GM23248 (cell line): ENCODE results near the gene ENTHD1. TPM values are rescaled to one million over a fixed set of nuclear protein-coding genes. Genes with fewer than 3 reads are reported as not detected.

ENCODE experiments used
- DNase-seq: peaks from one replicate; pipeline ENCODE4 v3.0.0-alpha.2; 2015
- H2AFZ ChIP-seq: fragments of 200-600 bp; sonication (generic); 2 replicates; pipeline ENCODE4 v1.6.1; 2016; ENCODE audit warnings: antibody characterized with exemption
- H3F3A ChIP-seq: fragments of 200-600 bp; sonication (generic); 2 replicates; pipeline ENCODE4 v1.6.1; 2016; ENCODE audit warnings: mild to moderate bottlenecking, antibody characterized with exemption, mixed run types; ENCODE audit not compliant: insufficient read depth
- H3K27ac ChIP-seq: fragments of 200-600 bp; sonication (generic); 2 replicates; pipeline ENCODE4 v1.5.1; 2016; ENCODE audit warnings: mild to moderate bottlenecking
- H3K27me3 ChIP-seq: fragments of 200-600 bp; sonication (generic); replicated peaks from 2 replicates; pipeline ENCODE4 v1.6.1; 2016; ENCODE audit warnings: mild to moderate bottlenecking; ENCODE audit not compliant: insufficient read depth
- H3K36me3 ChIP-seq: fragments of 200-600 bp; sonication (generic); 2 replicates; pipeline ENCODE4 v1.6.1; 2016; ENCODE audit warnings: low read depth, mild to moderate bottlenecking
- H3K4me1 ChIP-seq: fragments of 200-600 bp; sonication (generic); 2 replicates; pipeline ENCODE4 v1.6.1; 2016; ENCODE audit warnings: mild to moderate bottlenecking; ENCODE audit not compliant: insufficient read depth
- H3K4me2 ChIP-seq: fragments of 200-600 bp; sonication (generic); one replicate; pipeline ENCODE4 v1.6.1; 2016; ENCODE audit warnings: mild to moderate bottlenecking; ENCODE audit not compliant: unreplicated experiment
- H3K4me3 ChIP-seq: fragments of 200-600 bp; sonication (generic); 2 replicates; pipeline ENCODE4 v1.5.1; 2016; ENCODE audit warnings: mild to moderate bottlenecking
- H3K79me2 ChIP-seq: fragments of 200-600 bp; sonication (generic); 2 replicates; pipeline ENCODE4 v1.6.1; 2016; ENCODE audit warnings: mild to moderate bottlenecking; ENCODE audit not compliant: insufficient read depth
- H3K9ac ChIP-seq: fragments of 200-600 bp; sonication (generic); 2 replicates; pipeline ENCODE4 v1.6.1; 2016; ENCODE audit warnings: mild to moderate bottlenecking
- H3K9me2 ChIP-seq: fragments of 200-600 bp; sonication (generic); 2 replicates; pipeline ENCODE4 v1.6.1; 2016; ENCODE audit warnings: mixed run types, mild to moderate bottlenecking, moderate library complexity; ENCODE audit not compliant: insufficient read depth
- H3K9me3 ChIP-seq: fragments of 200-600 bp; sonication (generic); one replicate; pipeline ENCODE4 v1.6.1; 2017; ENCODE audit warnings: low read depth
- H4K20me1 ChIP-seq: fragments of 200-600 bp; sonication (generic); 2 replicates; pipeline ENCODE4 v1.6.0; 2016; ENCODE audit not compliant: insufficient read depth
- EZH2 ChIP-seq: fragments of 200-600 bp; sonication (generic); IDR thresholded peaks from 2 replicates; pipeline ENCODE4 v1.6.1; 2018; ENCODE audit warnings: antibody characterized with exemption, mild to moderate bottlenecking; ENCODE audit not compliant: insufficient read depth, poor library complexity, severe bottlenecking
- EZH2phosphoT487 ChIP-seq: fragments of 200-600 bp; sonication (generic); IDR thresholded peaks from 2 replicates; pipeline ENCODE4 v1.6.1; 2018; ENCODE audit warnings: antibody characterized with exemption, moderate library complexity, mild to moderate bottlenecking, low read depth; ENCODE audit not compliant: insufficient read depth
- WGBS, 2 experiments: methylation state at CpG; one replicate each; pipeline ENCODE4 v1.1.6; 2015 to 2017; ENCODE audit warnings: low lambda C conversion rate in 2 of 2, low coverage in 1 of 2; ENCODE audit errors: missing lambda C conversion rate in 2 of 2; 5-methylcytosine and 5-hydroxymethylcytosine counted together
- in situ Hi-C: fragments of 300-500 bp; cut with MboI; formaldehyde crosslinking; loops from 2 replicates; pipeline ENCODE4 v1.15.0; 2020
- polyA plus RNA-seq: library from polyadenylated mRNA; unstranded; fragments of >200 nt; fragmentation: Nextera tagmentation; extraction: Ambion mirVana; gene quantifications from 2 replicates; pipeline ENCODE4 v1.2.1, GENCODE V29; 2016
- total RNA-seq: library from RNA; depleted of rRNA; stranded (reverse); fragments of >200 nt; shearing (Covaris generic); gene quantifications from 2 replicates; pipeline ENCODE4 v1.2.3, GENCODE V29; 2014

Gene ENTHD1
- total and polyA plus RNA-seq, 2 experiments from 2014 or later = not detected

- no peak overlapping the region for H3K9ac ChIP-seq
- TF ChIP-seq EZH2phosphoT487 = no peak
- no peak for TF ChIP-seq EZH2
- in situ Hi-C loops = no loop called here
- no peaks in the 10 kb centered on the region for H3K9me2 ChIP-seq
- DNase-seq = no peak
- no peaks in the 10 kb centered on the region for H3K79me2 ChIP-seq
- H3K4me1 ChIP-seq = no peaks in the 10 kb centered on the region
- no peaks in the 10 kb centered on the region for H3K9me3 ChIP-seq
- H3K4me2 ChIP-seq = no peak overlapping the region
- H4K20me1 ChIP-seq = no peaks in the 10 kb centered on the region
- peaks cover 18% of the 10 kb centered on the region for H3K27me3 ChIP-seq
- WGBS, 2 experiments = 65 to 66% methylated on average over 2 of the region's 2 CpGs
- no peak overlapping the region for H3K4me3 ChIP-seq
- H3K27ac ChIP-seq = no peak overlapping the region
- H3F3A ChIP-seq = no peaks in the 10 kb centered on the region
- no peak overlapping the region for H2AFZ ChIP-seq
- H3K36me3 ChIP-seq = no peaks in the 10 kb centered on the region
Measured at GRCh38 chr22:39833610-39834009, 60.0 kb downstream of the ENTHD1 start.

GRCh38 chr22:39833093-39833492 is 60.5 kb downstream of the ENTHD1 start:
- Histone ChIP-seq H3K79me2 (no peaks in the 10 kb centered on the region), H3K4me3 (no peak overlapping the region), H3F3A (no peaks in the 10 kb centered on the region), H3K9ac (no peak overlapping the region), H3K27ac (no peak overlapping the region), H3K4me1 (no peaks in the 10 kb centered on the region), H4K20me1 (no peaks in the 10 kb centered on the region), H2AFZ (no peak overlapping the region), H3K9me3 (no peaks in the 10 kb centered on the region), H3K27me3 (peaks cover 23% of the 10 kb centered on the region), H3K36me3 (no peaks in the 10 kb centered on the region), H3K9me2 (no peaks in the 10 kb centered on the region), H3K4me2 (no peak overlapping the region)
- TF ChIP-seq EZH2phosphoT487 = no peak
- no peak for TF ChIP-seq EZH2
- WGBS, 2 experiments = 0 to 7% methylated on average over 1 of the region's 1 CpG
- in situ Hi-C loops = no loop called here
- DNase-seq = no peak

DNA sequence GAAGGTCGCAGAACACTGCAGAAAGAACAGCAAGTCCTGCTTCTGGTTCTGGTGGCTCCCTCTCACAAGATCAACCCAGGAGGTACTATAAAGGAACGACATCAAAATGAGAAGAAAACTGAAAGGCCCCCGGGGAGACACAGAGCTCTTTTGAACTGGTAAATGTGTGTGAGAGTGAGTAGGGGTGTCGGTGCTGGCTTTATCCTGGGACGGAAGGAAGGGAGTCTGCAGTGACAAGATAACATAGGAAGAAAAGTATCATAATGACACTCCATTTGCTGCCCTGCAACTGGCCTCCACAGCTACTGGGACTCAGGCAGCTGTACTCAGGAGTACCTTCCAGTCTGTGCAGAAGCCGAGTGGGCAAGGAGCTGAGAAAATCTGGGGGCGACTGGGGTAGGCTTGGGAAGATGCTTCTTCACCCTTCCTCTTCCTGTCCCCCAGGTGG is 60.9 kb downstream of the ENTHD1 start:
- in situ Hi-C loops = no loop called here
- Histone ChIP-seq H3K4me3 (no peak overlapping the region), H4K20me1 (no peaks in the 10 kb centered on the region), H3K9me2 (no peaks in the 10 kb centered on the region), H3F3A (no peaks in the 10 kb centered on the region), H2AFZ (no peak overlapping the region), H3K9me3 (no peaks in the 10 kb centered on the region), H3K27me3 (peaks cover 26% of the 10 kb centered on the region), H3K27ac (no peak overlapping the region), H3K4me2 (no peak overlapping the region), H3K9ac (no peak overlapping the region), H3K79me2 (no peaks in the 10 kb centered on the region), H3K4me1 (no peaks in the 10 kb centered on the region), H3K36me3 (no peaks in the 10 kb centered on the region)
- WGBS, 2 experiments = 41% methylated on average over 7 of the region's 7 CpGs
- no peak for TF ChIP-seq EZH2phosphoT487
- TF ChIP-seq EZH2 = no peak
- no peak for DNase-seq

DNA sequence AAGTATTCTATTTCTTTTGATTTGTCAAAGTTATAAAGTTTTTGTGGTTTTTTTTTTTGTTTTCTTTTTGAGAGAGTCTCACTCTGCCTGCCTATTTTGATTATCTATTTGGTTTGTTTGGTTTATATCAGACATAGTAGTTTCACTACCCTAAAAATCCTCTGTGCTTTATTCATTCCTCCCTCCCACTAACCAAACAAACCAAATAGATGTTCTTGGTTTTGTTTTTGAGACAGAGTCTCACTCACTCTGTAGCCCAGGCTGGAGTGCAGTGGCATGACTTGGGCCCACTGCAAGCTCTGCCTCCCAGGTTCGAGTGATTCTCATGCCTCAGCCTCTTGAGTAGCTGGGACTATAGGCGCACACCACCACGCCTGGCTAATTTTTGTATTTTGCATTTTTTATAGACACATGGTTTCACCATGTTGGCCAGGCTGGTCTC is 67.9 kb downstream of the ENTHD1 start:
- H3K36me3 ChIP-seq = no peaks in the 10 kb centered on the region
- WGBS, 2 experiments = 70 to 83% methylated on average over 3 of the region's 3 CpGs
- no peak overlapping the region for H3K27ac ChIP-seq
- H3K27me3 ChIP-seq = peaks cover 15% of the 10 kb centered on the region
- in situ Hi-C loops = no loop called here
- H2AFZ ChIP-seq = no peak overlapping the region
- TF ChIP-seq EZH2phosphoT487 (no peak), EZH2 (no peak)
- no peaks in the 10 kb centered on the region for H3K79me2 ChIP-seq
- no peaks in the 10 kb centered on the region for H4K20me1 ChIP-seq
- H3K9ac ChIP-seq = no peak overlapping the region
- no peak overlapping the region for H3K4me3 ChIP-seq
- H3K9me3 ChIP-seq = no peaks in the 10 kb centered on the region
- peaks cover 3% of the 10 kb centered on the region for H3K4me1 ChIP-seq
- no peaks in the 10 kb centered on the region for H3F3A ChIP-seq
- no peak for DNase-seq
- no peaks in the 10 kb centered on the region for H3K9me2 ChIP-seq
- no peak overlapping the region for H3K4me2 ChIP-seq

DNA sequence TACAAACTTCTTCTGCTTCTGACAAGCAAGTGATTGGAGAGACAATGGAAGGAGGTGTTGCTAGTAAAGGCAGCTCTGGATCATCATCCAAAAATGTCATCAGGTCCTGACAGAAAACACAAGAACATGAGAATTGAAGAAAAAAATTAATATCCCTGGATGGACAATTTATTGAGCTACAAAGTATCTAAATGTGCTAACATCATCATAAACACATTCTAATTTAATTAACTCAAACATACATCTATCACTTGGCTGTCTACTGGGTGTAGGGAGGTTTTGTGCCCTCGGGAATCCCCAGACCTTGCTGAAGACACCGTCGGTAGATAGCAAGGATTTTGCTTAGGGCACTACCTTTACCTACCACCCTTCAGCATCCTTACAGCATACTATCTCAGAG is 72.6 kb downstream of the ENTHD1 start:
- Histone ChIP-seq H3K9me2 (no peaks in the 10 kb centered on the region), H3K4me2 (no peak overlapping the region), H3K79me2 (no peaks in the 10 kb centered on the region), H3K4me1 (peaks cover 22% of the 10 kb centered on the region), H3K9ac (no peak overlapping the region), H3K4me3 (no peak overlapping the region), H4K20me1 (no peaks in the 10 kb centered on the region), H3K36me3 (no peaks in the 10 kb centered on the region), H3F3A (peaks cover 22% of the 10 kb centered on the region; the same call in 1 of the 2 replicates), H3K9me3 (no peaks in the 10 kb centered on the region), H3K27ac (no peak overlapping the region), H3K27me3 (no peaks in the 10 kb centered on the region; the same call in 1 of the 2 replicates), H2AFZ (no peak overlapping the region)
- in situ Hi-C loops = no loop called here
- TF ChIP-seq EZH2 (no peak), EZH2phosphoT487 (no peak)
- no peak for DNase-seq
- 82 to 88% methylated on average over 3 of the region's 3 CpGs for WGBS, 2 experiments
